Esophagus (tissue), 2 donors: ENCODE measurements around the gene SHOX. TPM values are rescaled to one million over a fixed set of nuclear protein-coding genes. Genes with fewer than 3 reads are reported as not detected.
"Not testable (repeated sequence)": the region's sequence is repeated elsewhere in the genome, so short reads cannot be mapped to it uniquely, and the experiment has no call there.

Experiments
- H3K27ac ChIP-seq, 2 donors: one replicate each; pipeline ENCODE4 v1.5.1; 2013; ENCODE audit warnings: low read depth in 2 of 2, mild to moderate bottlenecking in 2 of 2, inconsistent platforms in 1 of 2, low read length in 1 of 2, moderate library complexity in 1 of 2
- H3K27me3 ChIP-seq, 2 donors: one replicate each; pipeline ENCODE4 v1.6.1; 2013; ENCODE audit warnings: low read length in 2 of 2, control low read depth in 1 of 2, mild to moderate bottlenecking in 1 of 2; ENCODE audit not compliant: insufficient read depth in 2 of 2, control insufficient read depth in 1 of 2
- H3K36me3 ChIP-seq, 2 donors: one replicate each; pipeline ENCODE4 v1.6.1; 2013; ENCODE audit warnings: low read length in 1 of 2; ENCODE audit not compliant: control insufficient read depth in 2 of 2, insufficient read depth in 2 of 2
- H3K4me1 ChIP-seq, 2 donors: one replicate each; pipeline ENCODE4 v1.6.1; 2013; ENCODE audit warnings: low read length in 1 of 2; ENCODE audit not compliant: control insufficient read depth in 2 of 2, insufficient read depth in 2 of 2
- H3K4me3 ChIP-seq, 2 donors: one replicate each; pipeline ENCODE4 v1.5.1; 2013; ENCODE audit warnings: low read length in 2 of 2, mild to moderate bottlenecking in 2 of 2, low read depth in 1 of 2, moderate library complexity in 1 of 2
- H3K9me3 ChIP-seq, 2 donors: one replicate each; pipeline ENCODE4 v1.6.1; 2013; ENCODE audit warnings: mild to moderate bottlenecking in 2 of 2, low read depth in 1 of 2, low read length in 1 of 2, moderate library complexity in 1 of 2; ENCODE audit not compliant: control insufficient read depth in 2 of 2, insufficient read depth in 1 of 2
- WGBS, 2 donors: extraction: QIAGEN DNeasy Blood & Tissue Kit; methylation state at CpG; one replicate each; pipeline ENCODE4 v1.1.7; 2013; 5-methylcytosine and 5-hydroxymethylcytosine counted together
- polyA plus RNA-seq, 2 donors: library from polyadenylated mRNA; stranded (reverse); fragments of 200-250 nt; gene quantifications; one replicate each; pipeline ENCODE4 v1.2.3, GENCODE V29; 2013
- donor health status: healthy with polysubstance abuse.
- donor health status: Bipolar disorder and iron deficiency.

Gene SHOX
- polyA plus RNA-seq, 2 donors: not detected

DNA sequence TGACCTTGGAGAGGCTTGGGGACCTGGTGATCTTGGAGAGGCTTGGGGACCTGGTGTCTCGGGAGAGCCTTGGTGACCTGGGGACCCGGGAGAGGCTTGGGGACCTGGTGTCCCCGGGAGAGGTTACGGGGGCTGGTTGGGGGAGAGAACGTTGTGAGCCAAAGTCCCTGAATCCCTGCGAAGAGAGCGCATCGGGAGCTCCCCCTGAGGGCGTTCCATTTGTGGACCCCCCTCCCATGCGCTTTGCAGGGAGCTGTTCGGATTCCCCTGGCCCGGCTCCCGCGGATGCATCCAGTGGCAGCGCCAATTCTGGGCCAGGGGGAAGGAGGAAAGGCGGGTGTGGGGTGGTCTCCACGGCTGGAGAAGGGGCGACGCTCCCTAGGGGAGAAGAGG is 13.3 kb downstream of the SHOX start:
- H3K27me3 ChIP-seq: peaks cover 7 to 8% of the 10 kb centered on the region in 2 donors
- no peak overlapping the region for H3K27ac ChIP-seq
- H3K4me1 ChIP-seq: no peaks in the 10 kb centered on the region
- H3K36me3 ChIP-seq: no peaks in the 10 kb centered on the region
- peaks cover 0 to 6% of the 10 kb centered on the region in 2 donors for H3K9me3 ChIP-seq
- H3K4me3 ChIP-seq: no peak overlapping the region
- 7 to 8% methylated on average over 14 to 19 of the region's 19 CpGs for WGBS, 2 donors

DNA sequence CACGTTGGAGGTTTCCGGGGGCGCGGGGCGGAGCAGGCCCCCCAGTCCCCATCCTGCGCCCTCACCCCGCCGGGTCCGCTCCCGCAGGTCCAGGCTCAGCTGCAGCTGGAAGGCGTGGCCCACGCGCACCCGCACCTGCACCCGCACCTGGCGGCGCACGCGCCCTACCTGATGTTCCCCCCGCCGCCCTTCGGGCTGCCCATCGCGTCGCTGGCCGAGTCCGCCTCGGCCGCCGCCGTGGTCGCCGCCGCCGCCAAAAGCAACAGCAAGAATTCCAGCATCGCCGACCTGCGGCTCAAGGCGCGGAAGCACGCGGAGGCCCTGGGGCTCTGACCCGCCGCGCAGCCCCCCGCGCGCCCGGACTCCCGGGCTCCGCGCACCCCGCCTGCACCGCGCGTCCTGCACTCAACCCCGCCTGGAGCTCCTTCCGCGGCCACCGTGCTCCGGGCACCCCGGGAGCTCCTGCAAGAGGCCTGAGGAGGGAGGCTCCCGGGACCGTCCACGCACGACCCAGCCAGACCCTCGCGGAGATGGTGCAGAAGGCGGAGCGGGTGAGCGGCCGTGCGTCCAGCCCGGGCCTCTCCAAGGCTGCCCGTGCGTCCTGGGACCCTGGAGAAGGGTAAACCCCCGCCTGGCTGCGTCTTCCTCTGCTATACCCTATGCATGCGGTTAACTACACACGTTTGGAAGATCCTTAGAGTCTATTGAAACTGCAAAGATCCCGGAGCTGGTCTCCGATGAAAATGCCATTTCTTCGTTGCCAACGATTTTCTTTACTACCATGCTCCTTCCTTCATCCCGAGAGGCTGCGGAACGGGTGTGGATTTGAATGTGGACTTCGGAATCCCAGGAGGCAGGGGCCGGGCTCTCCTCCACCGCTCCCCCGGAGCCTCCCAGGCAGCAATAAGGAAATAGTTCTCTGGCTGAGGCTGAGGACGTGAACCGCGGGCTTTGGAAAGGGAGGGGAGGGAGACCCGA is 14.0 kb downstream of the SHOX start:
- WGBS, 2 donors: 4 to 7% methylated on average over 50 to 95 of the region's 95 CpGs
- Histone ChIP-seq H3K27me3 (peaks cover 3 to 7% of the 10 kb centered on the region in 2 donors), H3K36me3 (no peaks in the 10 kb centered on the region), H3K4me3 (no peak overlapping the region), H3K27ac (no peak overlapping the region), H3K4me1 (no peaks in the 10 kb centered on the region), H3K9me3 (peaks cover 0 to 6% of the 10 kb centered on the region in 2 donors)

DNA sequence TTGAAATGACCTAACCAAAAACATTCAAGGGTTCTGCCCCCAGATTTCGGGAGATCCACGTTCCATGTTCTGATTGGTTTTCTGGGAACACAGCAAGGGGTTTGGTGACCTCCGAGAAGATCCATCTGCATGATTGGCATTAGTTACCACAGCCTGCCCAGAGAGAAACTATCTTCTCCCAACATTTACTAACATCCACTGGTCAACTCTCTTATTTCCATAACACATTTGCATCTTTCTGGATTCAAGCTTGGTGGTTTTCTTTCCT is 15.6 kb downstream of the SHOX start:
- H3K27me3 ChIP-seq: peaks cover 0 to 7% of the 10 kb centered on the region in 2 donors
- H3K4me3 ChIP-seq: no peak overlapping the region
- no peak overlapping the region for H3K27ac ChIP-seq
- no peaks in the 10 kb centered on the region for H3K36me3 ChIP-seq
- no peaks in the 10 kb centered on the region for H3K4me1 ChIP-seq
- H3K9me3 ChIP-seq: peaks cover 0 to 7% of the 10 kb centered on the region in 2 donors
- WGBS, 2 donors: 33 to 44% methylated on average over 3 of the region's 3 CpGs

DNA sequence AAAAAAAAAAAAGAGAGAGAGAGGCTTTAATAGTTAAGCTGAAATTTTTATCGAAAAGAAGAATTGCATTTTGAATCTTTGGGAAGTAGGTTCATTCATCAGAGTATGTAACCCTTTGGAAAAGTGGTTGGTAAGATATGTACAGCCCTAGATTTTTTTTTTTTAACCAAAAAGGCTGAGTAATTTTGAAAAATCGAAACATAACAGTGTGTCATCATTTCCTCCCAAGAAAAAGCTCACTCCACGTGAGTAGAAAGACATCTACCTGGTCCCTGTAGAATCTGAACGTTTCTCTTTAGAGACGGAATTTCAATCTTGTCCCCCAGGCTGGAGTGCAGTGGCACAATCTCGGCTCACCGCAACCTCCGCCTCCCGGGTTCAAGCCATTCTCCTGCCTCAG is 16.2 kb downstream of the SHOX start:
- H3K9me3 ChIP-seq: peaks cover 0 to 7% of the 10 kb centered on the region in 2 donors
- 76 to 82% methylated on average over 9 of the region's 9 CpGs for WGBS, 2 donors
- H3K36me3 ChIP-seq: no peaks in the 10 kb centered on the region
- no peaks in the 10 kb centered on the region for H3K4me1 ChIP-seq
- H3K27ac ChIP-seq: no peak overlapping the region
- H3K4me3 ChIP-seq: no peak overlapping the region
- peaks cover 0 to 7% of the 10 kb centered on the region in 2 donors for H3K27me3 ChIP-seq

DNA sequence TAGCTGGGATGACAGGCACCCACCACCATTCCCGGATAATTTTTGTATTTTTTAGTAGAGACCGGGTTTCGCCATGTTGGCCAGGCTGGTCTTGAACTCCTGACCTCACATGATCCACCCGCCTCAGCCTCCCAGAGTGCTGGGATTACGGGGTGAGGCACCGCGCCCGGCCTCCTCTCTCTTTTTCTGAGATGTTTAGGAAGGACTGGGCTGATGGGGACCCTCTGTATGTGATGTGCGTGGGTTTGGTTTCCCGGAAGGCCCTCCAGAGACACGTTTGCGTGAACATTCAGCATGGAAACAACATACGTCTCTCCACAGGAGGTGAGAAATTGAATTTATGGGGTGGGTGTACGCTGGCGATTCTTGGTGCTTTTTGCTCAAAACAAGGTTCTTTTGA is 18.6 kb downstream of the SHOX start:
- Histone ChIP-seq H3K4me3 (no peak overlapping the region), H3K9me3 (peaks cover 0 to 5% of the 10 kb centered on the region in 2 donors), H3K27me3 (peaks cover 0 to 3% of the 10 kb centered on the region in 2 donors), H3K36me3 (no peaks in the 10 kb centered on the region), H3K27ac (no peak overlapping the region), H3K4me1 (no peaks in the 10 kb centered on the region)
- WGBS, 2 donors: 85 to 91% methylated on average over 15 of the region's 15 CpGs

DNA sequence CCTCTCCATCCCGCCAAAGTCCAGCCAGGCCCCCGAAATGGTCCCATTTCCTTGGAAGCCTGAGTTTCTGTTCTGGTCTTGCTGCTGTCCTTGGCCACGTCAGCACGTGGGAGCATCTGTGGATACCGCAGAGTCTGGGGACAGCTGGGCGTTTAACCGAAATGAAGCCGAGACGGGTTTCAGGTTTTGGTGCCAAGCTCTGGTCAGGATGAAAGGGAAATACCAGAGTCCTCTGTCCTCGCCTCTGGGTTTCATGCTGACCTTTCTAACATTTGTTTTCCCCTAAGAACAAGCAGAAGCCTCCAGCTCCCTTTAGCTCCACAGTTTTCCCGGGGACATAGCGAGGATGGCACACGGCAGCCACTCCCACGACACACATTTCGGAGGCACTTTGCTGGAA is 19.7 kb downstream of the SHOX start:
- no peaks in the 10 kb centered on the region for H3K36me3 ChIP-seq
- H3K4me3 ChIP-seq: no peak overlapping the region
- WGBS, 2 donors: 82 to 85% methylated on average over 15 of the region's 15 CpGs
- no peak overlapping the region for H3K27ac ChIP-seq
- H3K4me1 ChIP-seq: no peaks in the 10 kb centered on the region
- H3K9me3 ChIP-seq: peaks cover 0 to 3% of the 10 kb centered on the region in 2 donors
- H3K27me3 ChIP-seq: no peaks in the 10 kb centered on the region

DNA sequence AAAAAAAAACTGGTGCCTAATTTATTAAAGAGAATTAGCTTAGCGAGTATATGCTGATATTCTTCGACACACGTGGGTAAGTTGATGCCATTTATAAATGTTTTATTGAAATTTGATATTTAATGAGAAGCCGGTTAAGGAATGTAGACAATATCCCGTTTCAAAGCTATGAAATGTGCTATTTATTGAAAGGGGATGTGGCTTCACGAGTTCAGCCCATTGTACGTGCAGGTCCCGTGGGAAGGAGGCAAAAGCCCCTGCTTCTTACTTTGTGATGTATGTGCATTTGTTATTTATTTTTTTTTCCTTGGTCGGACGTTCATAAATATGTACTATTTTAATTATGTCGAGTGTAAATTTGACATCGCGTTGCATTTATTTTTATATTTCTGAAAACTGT is 20.2 kb downstream of the SHOX start:
- 76% methylated on average over 13 of the region's 13 CpGs for WGBS, 2 donors
- Histone ChIP-seq H3K4me1 (no peaks in the 10 kb centered on the region), H3K27me3 (no peaks in the 10 kb centered on the region), H3K27ac (no peak overlapping the region), H3K9me3 (peaks cover 0 to 3% of the 10 kb centered on the region in 2 donors), H3K36me3 (no peaks in the 10 kb centered on the region), H3K4me3 (no peak overlapping the region)

DNA sequence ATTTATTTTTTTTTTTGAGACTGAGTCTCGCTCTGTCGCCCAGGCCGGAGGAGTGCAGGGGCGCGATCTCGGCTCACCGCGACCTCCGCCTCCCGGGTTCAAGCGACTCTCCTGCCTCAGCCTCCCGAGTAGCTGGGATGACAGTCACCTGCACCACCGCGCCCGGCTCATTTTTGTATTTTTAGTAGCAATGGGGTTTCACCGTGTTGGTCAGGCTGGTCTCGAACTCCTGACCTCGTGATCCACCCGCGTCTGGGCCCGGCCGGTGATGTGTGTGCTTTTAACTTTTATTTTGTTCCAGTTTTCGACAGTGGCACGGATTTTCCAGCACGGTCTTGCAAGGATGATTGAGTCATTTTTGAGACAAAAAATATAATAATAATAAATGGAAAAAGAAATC is 21.3 kb downstream of the SHOX start:
- not testable (repeated sequence) for H3K9me3 ChIP-seq, H3K27me3 ChIP-seq, H3K4me1 ChIP-seq, H3K4me3 ChIP-seq, H3K36me3 ChIP-seq, H3K27ac ChIP-seq
- WGBS, 2 donors: 83 to 84% methylated on average over 25 of the region's 25 CpGs

DNA sequence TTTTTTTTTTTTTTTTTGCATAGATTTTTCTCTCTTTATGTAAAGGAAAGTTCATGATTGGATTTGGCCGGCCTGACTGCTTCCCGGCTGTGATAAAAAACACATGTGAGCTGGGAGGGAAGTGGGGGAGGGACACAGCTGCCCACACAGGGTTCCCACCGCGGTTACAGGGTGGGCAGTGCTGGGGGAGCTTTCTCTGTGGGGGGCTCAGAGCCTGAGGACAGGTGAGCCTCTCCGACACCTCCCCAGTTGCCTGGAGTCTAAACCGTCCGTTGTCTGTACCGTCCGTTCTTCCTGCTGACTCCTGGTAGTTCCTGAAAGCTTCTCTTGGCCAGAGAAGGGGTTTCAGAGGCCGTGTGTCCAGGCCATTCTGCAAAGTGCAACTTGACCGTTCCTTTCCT is 21.8 kb downstream of the SHOX start:
- Histone ChIP-seq H3K9me3 (peaks cover 0 to 3% of the 10 kb centered on the region in 2 donors), H3K4me3 (no peak overlapping the region), H3K4me1 (no peaks in the 10 kb centered on the region), H3K27me3 (no peaks in the 10 kb centered on the region), H3K36me3 (no peaks in the 10 kb centered on the region), H3K27ac (no peak overlapping the region)
- 40 to 50% methylated on average over 11 of the region's 11 CpGs for WGBS, 2 donors

DNA sequence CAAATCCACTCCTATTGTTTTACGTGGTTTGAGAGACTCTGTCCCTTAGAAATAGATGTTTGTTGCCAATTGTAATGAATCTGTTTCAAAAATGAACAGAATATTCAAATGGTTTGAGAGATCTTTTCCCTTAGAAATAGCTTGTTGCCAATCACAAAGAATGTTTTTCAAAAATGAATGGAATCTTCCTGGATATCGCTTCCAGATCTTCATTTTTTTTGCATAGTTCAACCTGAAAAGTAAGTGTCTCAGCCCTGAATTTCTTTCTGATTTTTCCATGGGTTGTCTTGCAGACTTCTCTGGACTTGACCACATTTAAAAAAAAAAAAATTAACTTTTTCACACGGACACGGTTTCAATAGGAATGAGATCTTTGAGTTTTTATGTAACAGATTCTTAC is 22.7 kb downstream of the SHOX start:
- peaks cover 0 to 3% of the 10 kb centered on the region in 2 donors for H3K9me3 ChIP-seq
- H3K36me3 ChIP-seq: no peaks in the 10 kb centered on the region
- H3K27me3 ChIP-seq: no peaks in the 10 kb centered on the region
- no peak overlapping the region for H3K4me3 ChIP-seq
- H3K4me1 ChIP-seq: no peaks in the 10 kb centered on the region
- H3K27ac ChIP-seq: no peak overlapping the region
- WGBS, 2 donors: 49 to 60% methylated on average over 4 of the region's 4 CpGs
